ENCODE results near the gene GNAQ.
A peak's percentile ranks its signal among the peaks of the same experiment; 100 is the strongest.

Gene GNAQ

GRCh38 chr9:77841739-77842386 lies 189.7 kb downstream of the GNAQ start:
- Histone ChIP-seq H4K8ac (ENCODE audit: low read length) (no peak overlapping the region), H3K18ac (ENCODE audit: low read depth in 1 of 2, low read length in 2 of 2) (no peak overlapping the region), H3K27me3 (ENCODE audit: control insufficient read depth in 1 of 2, insufficient read depth in 1 of 2, low read length in 2 of 2) (no peaks in the 10 kb centered on the region), H3K36me3 (ENCODE audit: control insufficient read depth in 1 of 2, insufficient read depth in 2 of 2, low read depth in 1 of 2, low read length in 2 of 2) (no peaks in the 10 kb centered on the region), H2AK5ac (ENCODE audit: low read length, severe bottlenecking) (no peak overlapping the region), H3K23ac (ENCODE audit: low read length in 2 of 2) (no peak overlapping the region), H2BK5ac (ENCODE audit: low read depth, low read length, poor library complexity, severe bottlenecking) (no peak overlapping the region), H3K4me3 (ENCODE audit: insufficient read depth in 1 of 2, low read depth in 1 of 2, low read length in 2 of 2) (no peak overlapping the region), H2BK15ac (ENCODE audit: low read depth, poor library complexity, severe bottlenecking) (no peak overlapping the region), H2BK12ac (ENCODE audit: low read length in 2 of 2) (no peak overlapping the region), H3K79me1 (replicated peaks; ENCODE audit: low read length, poor library complexity, severe bottlenecking) (peaks cover 17% of the 10 kb centered on the region), H3K14ac (ENCODE audit: low read length in 2 of 2) (no peak overlapping the region), H3K9me3 (ENCODE audit: control insufficient read depth, low read length) (no peaks in the 10 kb centered on the region), H3K27ac (ENCODE audit: low read length, poor library complexity, severe bottlenecking) (no peak overlapping the region), H4K91ac (ENCODE audit: low read length) (no peak overlapping the region), H3K4me2 (ENCODE audit: low read length, poor library complexity, severe bottlenecking) (no peak overlapping the region), H3K4ac (ENCODE audit: low read depth in 1 of 2, low read length in 2 of 2) (no peak overlapping the region), H2BK120ac (ENCODE audit: low read depth, low read length) (no peak overlapping the region), H3K9ac (ENCODE audit: low read length) (no peak overlapping the region), H3K4me1 (ENCODE audit: control insufficient read depth, insufficient read depth, low read depth, low read length) (peaks cover 5% of the 10 kb centered on the region), H2AFZ (ENCODE audit: low read depth, low read length) (no peak overlapping the region)
- no peak for DNase-seq
- 84% methylated on average over 2 of the region's 3 CpGs for WGBS

DNA sequence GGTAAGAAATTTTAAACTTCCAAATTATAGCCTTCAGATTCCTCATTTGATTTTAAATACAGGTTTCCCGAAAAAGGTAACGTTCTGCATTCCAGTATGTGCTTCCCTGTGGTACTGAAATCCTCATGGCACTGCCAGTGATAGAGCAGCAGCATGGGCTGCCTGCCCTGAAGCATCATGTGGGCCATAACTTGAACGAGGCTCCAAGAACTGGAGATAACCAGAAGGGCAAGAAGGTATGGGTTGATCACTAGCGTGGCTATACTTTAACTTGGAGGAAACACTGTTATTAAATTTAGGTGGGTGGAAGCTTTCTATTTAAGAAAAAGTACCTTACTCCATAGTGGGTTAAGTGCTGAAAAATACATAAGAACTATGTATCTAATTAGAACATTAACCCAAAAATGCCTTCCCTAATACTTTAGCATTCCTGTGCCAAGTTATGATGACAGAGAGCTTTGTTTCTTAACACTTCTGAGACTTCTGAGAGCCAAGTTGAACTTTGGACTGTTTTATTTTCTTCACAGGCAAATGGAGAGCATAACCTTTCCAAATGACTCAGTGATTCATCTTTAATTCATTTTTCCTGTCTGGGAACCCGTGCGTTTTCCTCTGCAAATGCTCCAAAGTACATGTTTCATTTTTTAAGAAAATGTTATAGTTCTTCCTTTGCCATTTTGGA lies 192.0 kb downstream of the GNAQ start:
- Histone ChIP-seq H3K27me3 (ENCODE audit: control insufficient read depth in 1 of 2, insufficient read depth in 1 of 2, low read length in 2 of 2) (no peaks in the 10 kb centered on the region), H2BK12ac (ENCODE audit: low read length in 2 of 2) (peak overlapping the region in 1 of 2 experiments; percentile 67), H2BK15ac (ENCODE audit: low read depth, poor library complexity, severe bottlenecking) (no peak overlapping the region), H3K4me1 (ENCODE audit: control insufficient read depth, insufficient read depth, low read depth, low read length) (peaks cover 6% of the 10 kb centered on the region), H3K27ac (ENCODE audit: low read length, poor library complexity, severe bottlenecking) (peak overlapping the region; percentile 42), H3K4me2 (ENCODE audit: low read length, poor library complexity, severe bottlenecking) (no peak overlapping the region), H4K8ac (ENCODE audit: low read length) (no peak overlapping the region), H3K23ac (ENCODE audit: low read length in 2 of 2) (no peak overlapping the region), H2AFZ (ENCODE audit: low read depth, low read length) (no peak overlapping the region), H2BK5ac (ENCODE audit: low read depth, low read length, poor library complexity, severe bottlenecking) (no peak overlapping the region), H3K9ac (ENCODE audit: low read length) (no peak overlapping the region), H4K91ac (ENCODE audit: low read length) (no peak overlapping the region), H2BK120ac (ENCODE audit: low read depth, low read length) (no peak overlapping the region), H3K36me3 (ENCODE audit: control insufficient read depth in 1 of 2, insufficient read depth in 2 of 2, low read depth in 1 of 2, low read length in 2 of 2) (no peaks in the 10 kb centered on the region), H3K18ac (ENCODE audit: low read depth in 1 of 2, low read length in 2 of 2) (no peak overlapping the region), H2AK5ac (ENCODE audit: low read length, severe bottlenecking) (no peak overlapping the region), H3K79me1 (replicated peaks; ENCODE audit: low read length, poor library complexity, severe bottlenecking) (peaks cover 14% of the 10 kb centered on the region), H3K9me3 (ENCODE audit: control insufficient read depth, low read length) (no peaks in the 10 kb centered on the region), H3K4me3 (ENCODE audit: insufficient read depth in 1 of 2, low read depth in 1 of 2, low read length in 2 of 2) (peak overlapping the region in 1 of 2 experiments; percentile 10), H3K4ac (ENCODE audit: low read depth in 1 of 2, low read length in 2 of 2) (no peak overlapping the region), H3K14ac (ENCODE audit: low read length in 2 of 2) (no peak overlapping the region)
- DNase-seq, result peak; percentile 52
- WGBS, result 68% methylated on average over 5 of the region's 6 CpGs

- H4K8ac ChIP-seq (ENCODE audit: low read length), result no peak overlapping the region
- no CpG with 5 or more reads among the region's 1 CpG for WGBS
Observed at GRCh38 chr9:77838986-77839385, 192.6 kb downstream of the GNAQ start.

DNA sequence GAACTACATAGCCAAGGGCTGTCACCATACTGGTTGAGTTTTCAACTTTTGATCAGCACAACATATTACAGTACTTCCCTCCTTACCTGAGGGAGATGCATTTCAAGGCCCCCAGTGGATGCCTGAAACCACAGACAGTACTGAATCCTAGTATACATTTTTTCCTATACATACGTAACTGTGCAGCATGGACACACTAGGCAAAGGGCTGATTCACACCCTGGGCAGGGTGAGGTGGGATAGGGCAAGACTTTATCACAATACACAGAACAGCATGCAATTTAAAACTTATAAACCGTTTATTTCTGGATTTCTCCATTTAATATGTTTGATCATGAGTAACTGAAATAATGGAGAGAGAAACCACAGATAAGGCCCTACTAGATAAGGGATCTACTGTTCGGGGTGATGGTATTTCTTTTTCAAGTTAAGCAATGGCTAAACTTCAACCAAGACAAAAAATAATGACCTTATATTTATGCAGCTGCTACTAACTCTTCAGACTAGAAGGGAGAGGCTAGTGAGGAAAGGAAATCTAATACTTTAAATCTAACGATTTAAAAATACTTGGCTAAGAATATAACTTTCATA lies 196.6 kb downstream of the GNAQ start:
- no peak overlapping the region for H3K18ac ChIP-seq (ENCODE audit: low read depth in 1 of 2, low read length in 2 of 2)
- no peak overlapping the region for H3K23ac ChIP-seq (ENCODE audit: low read length in 2 of 2)
- no peak overlapping the region for H2AK5ac ChIP-seq (ENCODE audit: low read length, severe bottlenecking)
- H2BK12ac ChIP-seq (ENCODE audit: low read length in 2 of 2), result no peak overlapping the region
- no peak overlapping the region for H2BK5ac ChIP-seq (ENCODE audit: low read depth, low read length, poor library complexity, severe bottlenecking)
- H3K36me3 ChIP-seq (ENCODE audit: control insufficient read depth in 1 of 2, insufficient read depth in 2 of 2, low read depth in 1 of 2, low read length in 2 of 2), result no peaks in the 10 kb centered on the region
- no peak for DNase-seq
- H3K14ac ChIP-seq (ENCODE audit: low read length in 2 of 2), result no peak overlapping the region
- no peak overlapping the region for H3K27ac ChIP-seq (ENCODE audit: low read length, poor library complexity, severe bottlenecking)
- H4K91ac ChIP-seq (ENCODE audit: low read length), result no peak overlapping the region
- peaks cover 5% of the 10 kb centered on the region for H3K4me1 ChIP-seq (ENCODE audit: control insufficient read depth, insufficient read depth, low read depth, low read length)
- no peak overlapping the region for H3K9ac ChIP-seq (ENCODE audit: low read length)
- no peak overlapping the region for H2AFZ ChIP-seq (ENCODE audit: low read depth, low read length)
- peaks cover 20% of the 10 kb centered on the region for H3K79me1 ChIP-seq (replicated peaks; ENCODE audit: low read length, poor library complexity, severe bottlenecking)
- no peak overlapping the region for H2BK15ac ChIP-seq (ENCODE audit: low read depth, poor library complexity, severe bottlenecking)
- no peak overlapping the region for H3K4me2 ChIP-seq (ENCODE audit: low read length, poor library complexity, severe bottlenecking)
- H3K4ac ChIP-seq (ENCODE audit: low read depth in 1 of 2, low read length in 2 of 2), result no peak overlapping the region
- no peak overlapping the region for H2BK120ac ChIP-seq (ENCODE audit: low read depth, low read length)
- no peak overlapping the region for H3K4me3 ChIP-seq (ENCODE audit: insufficient read depth in 1 of 2, low read depth in 1 of 2, low read length in 2 of 2)
- no peaks in the 10 kb centered on the region for H3K9me3 ChIP-seq (ENCODE audit: control insufficient read depth, low read length)
- H3K27me3 ChIP-seq (ENCODE audit: control insufficient read depth in 1 of 2, insufficient read depth in 1 of 2, low read length in 2 of 2), result no peaks in the 10 kb centered on the region
- WGBS, result 100% methylated on average over 1 of the region's 4 CpGs
- no peak overlapping the region for H4K8ac ChIP-seq (ENCODE audit: low read length)

More at GRCh38 chr9:77838986-77839385, 192.6 kb downstream of the GNAQ start:
- Histone ChIP-seq H3K4me2 (ENCODE audit: low read length, poor library complexity, severe bottlenecking) (no peak overlapping the region), H3K23ac (ENCODE audit: low read length in 2 of 2) (no peak overlapping the region), H2BK12ac (ENCODE audit: low read length in 2 of 2) (no peak overlapping the region), H3K14ac (ENCODE audit: low read length in 2 of 2) (no peak overlapping the region), H2BK120ac (ENCODE audit: low read depth, low read length) (no peak overlapping the region), H2AK5ac (ENCODE audit: low read length, severe bottlenecking) (no peak overlapping the region), H3K18ac (ENCODE audit: low read depth in 1 of 2, low read length in 2 of 2) (no peak overlapping the region), H3K4me3 (ENCODE audit: insufficient read depth in 1 of 2, low read depth in 1 of 2, low read length in 2 of 2) (peak overlapping the region in 1 of 2 experiments; percentile 10), H2BK5ac (ENCODE audit: low read depth, low read length, poor library complexity, severe bottlenecking) (no peak overlapping the region), H3K4ac (ENCODE audit: low read depth in 1 of 2, low read length in 2 of 2) (no peak overlapping the region), H3K9me3 (ENCODE audit: control insufficient read depth, low read length) (no peaks in the 10 kb centered on the region), H3K27ac (ENCODE audit: low read length, poor library complexity, severe bottlenecking) (peak overlapping the region; percentile 42), H3K79me1 (replicated peaks; ENCODE audit: low read length, poor library complexity, severe bottlenecking) (peaks cover 11% of the 10 kb centered on the region), H3K9ac (ENCODE audit: low read length) (no peak overlapping the region), H4K91ac (ENCODE audit: low read length) (no peak overlapping the region), H3K4me1 (ENCODE audit: control insufficient read depth, insufficient read depth, low read depth, low read length) (peaks cover 6% of the 10 kb centered on the region), H2AFZ (ENCODE audit: low read depth, low read length) (no peak overlapping the region), H2BK15ac (ENCODE audit: low read depth, poor library complexity, severe bottlenecking) (no peak overlapping the region), H3K36me3 (ENCODE audit: control insufficient read depth in 1 of 2, insufficient read depth in 2 of 2, low read depth in 1 of 2, low read length in 2 of 2) (no peaks in the 10 kb centered on the region), H3K27me3 (ENCODE audit: control insufficient read depth in 1 of 2, insufficient read depth in 1 of 2, low read length in 2 of 2) (no peaks in the 10 kb centered on the region)
- DNase-seq, result no peak
